Cardiac fibroblast (primary cell): ENCODE data around the gene TMPRSS12.
A peak's percentile ranks its signal among the peaks of the same experiment; 100 is the strongest.
"Not testable (repeated sequence)": the region's sequence is repeated elsewhere in the genome, so short reads cannot be mapped to it uniquely, and the experiment has no call there.

Experiments used
- DNase-seq, 2 donors: peaks; one replicate each; pipeline versions ENCODE4 v3.0.0 to v3.0.0-alpha.2; 2010; ENCODE audit warnings: low read depth in 2 of 2
- H3K4me3 ChIP-seq, 2 donors: replicated peaks in 1 of 2; 1 replicate in 1 of 2; 2 replicates in 1 of 2; pipeline ENCODE4 v1.5.1; 2011; ENCODE audit warnings: low read depth in 2 of 2, low read length in 2 of 2, mild to moderate bottlenecking in 2 of 2, moderate library complexity in 1 of 2
- CTCF ChIP-seq: IDR thresholded peaks from one replicate; pipeline ENCODE4 v1.5.1; 2011; ENCODE audit warnings: low read depth, mild to moderate bottlenecking, low read length, inconsistent platforms

TMPRSS12 gene

GRCh38 chr12:50901685-50902113 is 59.0 kb downstream of the TMPRSS12 start:
- no peak for TF ChIP-seq CTCF
- no peak for DNase-seq
- no peak overlapping the region for H3K4me3 ChIP-seq

- not testable (repeated sequence) for H3K4me3 ChIP-seq
Measured at GRCh38 chr12:50908479-50908878, 65.8 kb downstream of the TMPRSS12 start.

GRCh38 chr12:50912361-50912760 is 69.6 kb downstream of the TMPRSS12 start:
- DNase-seq, H3K4me3 ChIP-seq: not testable (repeated sequence)

More at GRCh38 chr12:50908479-50908878, 65.8 kb downstream of the TMPRSS12 start:
- not testable (repeated sequence) for DNase-seq

- no peak for DNase-seq
- H3K4me3 ChIP-seq = no peak overlapping the region
- no peak for TF ChIP-seq CTCF
Measured at GRCh38 chr12:50913224-50913623, 70.5 kb downstream of the TMPRSS12 start.

- no peak overlapping the region for H3K4me3 ChIP-seq
- DNase-seq = no peak
- no peak for TF ChIP-seq CTCF
Measured at GRCh38 chr12:50914872-50915484, 72.3 kb downstream of the TMPRSS12 start.

- no peak overlapping the region for H3K4me3 ChIP-seq
- DNase-seq = peak in 1 of 2 donors; percentile 9
- no peak for TF ChIP-seq CTCF
Measured at GRCh38 chr12:50916292-50916691, 73.6 kb downstream of the TMPRSS12 start.

- no peak overlapping the region for H3K4me3 ChIP-seq
- no peak for TF ChIP-seq CTCF
- DNase-seq = peak in 1 of 2 donors; percentile 18
Measured at GRCh38 chr12:50918584-50919316, 76.0 kb downstream of the TMPRSS12 start.
